Gastrocnemius medialis (tissue), 4 donors: ENCODE data around the gene ZNRF3. TPM values are rescaled to one million over a fixed set of nuclear protein-coding genes. Genes with fewer than 3 reads are reported as not detected.

Experiments
- ATAC-seq, 2 donors: fragments of 150-250 bp; one replicate each; pipeline ENCODE4 v1.9.1; 2016
- DNase-seq, 2 donors: peaks; one replicate each; pipeline ENCODE4 v3.0.0-alpha.2; 2019
- H3K27ac ChIP-seq, 4 donors: fragments of 200-600 bp; sonication (generic); 1 replicate in 1 of 4; 2 replicates in 3 of 4; pipeline ENCODE4 v1.5.1; 2016 to 2018; ENCODE audit warnings: mild to moderate bottlenecking in 2 of 4, moderate library complexity in 1 of 4
- H3K27me3 ChIP-seq, 3 donors: fragments of 200-600 bp; sonication (generic) in 2 of 3; 1 replicate in 1 of 3; 2 replicates in 2 of 3; pipeline versions ENCODE4 v1.5.1 to v1.6.0; 2016 to 2019; ENCODE audit warnings: mild to moderate bottlenecking in 1 of 3, moderate library complexity in 1 of 3
- H3K36me3 ChIP-seq, 2 donors: fragments of 200-600 bp; sonication (generic) in 1 of 2; one replicate each; pipeline ENCODE4 v1.5.1; 2017 to 2018
- H3K4me1 ChIP-seq, 2 donors: fragments of 200-600 bp; sonication (generic) in 1 of 2; one replicate each; pipeline ENCODE4 v1.5.1; 2016 to 2017; ENCODE audit warnings: mild to moderate bottlenecking in 2 of 2
- H3K4me3 ChIP-seq, 4 donors: fragments of 200-600 bp; sonication (generic) in 3 of 4; 1 replicate in 1 of 4; 2 replicates in 3 of 4; pipeline ENCODE4 v1.5.1; 2016 to 2019; ENCODE audit warnings: mild to moderate bottlenecking in 2 of 4
- H3K9me3 ChIP-seq, 3 donors: fragments of 200-600 bp; sonication (generic) in 2 of 3; 1 replicate in 1 of 3; 2 replicates in 2 of 3; pipeline ENCODE4 v1.5.1; 2016 to 2019
- CTCF ChIP-seq, 5 experiments: fragments of 450-650 bp in 3 of 5; fragments of 200-600 bp in 2 of 5; sonication (generic) in 2 of 5; IDR thresholded peaks in 4 of 5; conservative IDR thresholded peaks in 1 of 5; 1 replicate in 4 of 5; 2 replicates in 1 of 5; pipeline ENCODE4 v1.5.1; 2016 to 2019; ENCODE audit warnings: antibody characterized with exemption in 5 of 5, mild to moderate bottlenecking in 3 of 5, moderate library complexity in 3 of 5
- POLR2A ChIP-seq, 2 donors: fragments of 450-650 bp; IDR thresholded peaks; one replicate each; pipeline ENCODE4 v1.6.1; 2017; ENCODE audit warnings: antibody characterized with exemption in 2 of 2, mild to moderate bottlenecking in 2 of 2, moderate library complexity in 2 of 2
- in situ Hi-C, 4 donors: fragments of 200-750 bp; cut with MboI; loops; one replicate each; pipeline versions ENCODE4 v1.15.0 to v1.8.0; 2017; ENCODE audit warnings: low sequenced_read_pairs in 4 of 4
- intact Hi-C: fragments of 100-400 bp; cut with DNase I; formaldehyde crosslinking; loops from one replicate; pipeline ENCODE4 v1.15.1; 2023; ENCODE audit warnings: low total_unique reads
- total RNA-seq, 4 donors: library from RNA; depleted of rRNA; stranded (reverse); fragments of >200 nt; gene quantifications; one replicate each; pipeline versions ENCODE4 v1.1.0 to v1.2.3, GENCODE V29; 2016

The ZNRF3 gene
- total RNA-seq, 4 donors from 2014 or later = 7.8 to 19.1 (median 11.1) TPM

- H3K9me3 ChIP-seq = no peaks in the 10 kb centered on the region
- TF ChIP-seq POLR2A (IDR thresholded peaks at IDR 0.05) (no peak), CTCF (IDR thresholded peaks at IDR 0.05 in 4 of 5, conservative IDR thresholded peaks at IDR 0.05 in 1 of 5) (no peak)
- no peaks in the 10 kb centered on the region for H3K36me3 ChIP-seq
- H3K4me1 ChIP-seq = peaks cover 20 to 27% of the 10 kb centered on the region in 2 donors
- DNase-seq = no peak
- H3K27me3 ChIP-seq = no peaks in the 10 kb centered on the region
- H3K27ac ChIP-seq = no peak overlapping the region
- H3K4me3 ChIP-seq = no peak overlapping the region
- intact Hi-C loops = no loop called here
- ATAC-seq = no peak
- in situ Hi-C loops = no loop called here
Observed at GRCh38 chr22:28999510-28999909, 116.1 kb downstream of the ZNRF3 start.

- ATAC-seq (no peak), DNase-seq (no peak)
- Histone ChIP-seq H3K27ac (no peak overlapping the region), H3K27me3 (no peaks in the 10 kb centered on the region), H3K36me3 (no peaks in the 10 kb centered on the region), H3K9me3 (no peaks in the 10 kb centered on the region), H3K4me1 (peaks cover 25 to 31% of the 10 kb centered on the region in 2 donors), H3K4me3 (no peak overlapping the region)
- no peak for TF ChIP-seq POLR2A (IDR thresholded peaks at IDR 0.05)
- no peak for TF ChIP-seq CTCF (IDR thresholded peaks at IDR 0.05 in 4 of 5, conservative IDR thresholded peaks at IDR 0.05 in 1 of 5)
- in situ Hi-C loops (no loop called here), intact Hi-C loops (no loop called here)
Observed at GRCh38 chr22:28999919-29000556, 116.7 kb downstream of the ZNRF3 start.

DNA sequence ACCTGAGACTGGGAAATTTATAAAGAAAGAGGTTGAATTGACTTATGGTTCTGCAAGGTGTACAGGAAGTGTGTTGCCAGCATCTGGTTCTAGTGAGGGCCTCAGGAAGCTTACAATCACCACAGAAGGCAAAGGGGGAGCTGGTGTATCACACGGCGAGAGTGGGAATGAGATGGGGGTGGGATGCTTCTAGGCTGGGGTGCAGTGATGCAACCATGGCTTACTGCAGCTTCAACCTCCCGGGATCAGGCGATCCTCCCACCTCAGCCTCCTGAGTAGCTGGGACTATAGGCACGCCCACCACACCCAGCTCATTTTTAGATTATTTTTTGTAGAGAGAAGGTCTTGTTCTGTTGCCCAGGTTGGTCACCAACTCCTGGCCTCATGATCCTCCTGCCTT, 117.3 kb downstream of the ZNRF3 start:
- DNase-seq = no peak
- no peak for ATAC-seq
- TF ChIP-seq CTCF (IDR thresholded peaks at IDR 0.05 in 4 of 5, conservative IDR thresholded peaks at IDR 0.05 in 1 of 5) = no peak
- no peaks in the 10 kb centered on the region for H3K27me3 ChIP-seq
- H3K9me3 ChIP-seq = no peaks in the 10 kb centered on the region
- H3K27ac ChIP-seq = no peak overlapping the region
- no peaks in the 10 kb centered on the region for H3K36me3 ChIP-seq
- H3K4me3 ChIP-seq = no peak overlapping the region
- peaks cover 31 to 37% of the 10 kb centered on the region in 2 donors for H3K4me1 ChIP-seq
- in situ Hi-C loops = no loop called here
- intact Hi-C loops = no loop called here

- Histone ChIP-seq H3K27me3 (no peaks in the 10 kb centered on the region), H3K27ac (peak overlapping the region in 3 of 4 donors; percentile 51 to 71 (median 64)), H3K4me3 (no peak overlapping the region), H3K36me3 (no peaks in the 10 kb centered on the region), H3K4me1 (peaks cover 32 to 40% of the 10 kb centered on the region in 2 donors), H3K9me3 (no peaks in the 10 kb centered on the region)
- ATAC-seq (peak; percentile 42 to 74), DNase-seq (peak; percentile 19 to 68)
- in situ Hi-C loops (no loop called here), intact Hi-C loops (no loop called here)
- no peak for TF ChIP-seq POLR2A (IDR thresholded peaks at IDR 0.05)
- TF ChIP-seq CTCF (IDR thresholded peaks at IDR 0.05 in 4 of 5, conservative IDR thresholded peaks at IDR 0.05 in 1 of 5) = no peak
Observed at GRCh38 chr22:29002603-29003002, 119.2 kb downstream of the ZNRF3 start.

GRCh38 chr22:29003552-29003951, 120.2 kb downstream of the ZNRF3 start:
- DNase-seq (no peak), ATAC-seq (no peak)
- intact Hi-C loops (no loop called here), in situ Hi-C loops (no loop called here)
- H3K27me3 ChIP-seq = no peaks in the 10 kb centered on the region
- H3K4me3 ChIP-seq = no peak overlapping the region
- no peaks in the 10 kb centered on the region for H3K9me3 ChIP-seq
- TF ChIP-seq POLR2A (IDR thresholded peaks at IDR 0.05) (no peak), CTCF (IDR thresholded peaks at IDR 0.05 in 4 of 5, conservative IDR thresholded peaks at IDR 0.05 in 1 of 5) (no peak)
- peak overlapping the region in 2 of 4 donors; percentile 71 to 79 for H3K27ac ChIP-seq
- peaks cover 32 to 44% of the 10 kb centered on the region in 2 donors for H3K4me1 ChIP-seq
- no peaks in the 10 kb centered on the region for H3K36me3 ChIP-seq
